Measurements from ENCODE around the gene RCL1. TPM values are rescaled to one million over a fixed set of nuclear protein-coding genes. Genes with fewer than 3 reads are reported as not detected.

The RCL1 gene
- polyA plus RNA-seq, 3 donors = 2.2 to 3.0 (median 3.0) TPM

GRCh38 chr9:4815381-4815956 lies 22.7 kb downstream of the RCL1 start:
- no peak overlapping the region for H2AFZ ChIP-seq (ENCODE audit: insufficient read depth, low read depth, low read length, poor library complexity, severe bottlenecking)
- H3K4me3 Mint-ChIP-seq = no peak overlapping the region

GRCh38 chr9:4820168-4820567 lies 27.4 kb downstream of the RCL1 start:
- Histone ChIP-seq H4K20me1 (ENCODE audit: insufficient read depth, low read length) (no peaks in the 10 kb centered on the region), H3K27ac (ENCODE audit: low read depth in 1 of 2, low read length in 2 of 2) (no peak overlapping the region), H3K4me3 (replicated peaks in 1 of 3; ENCODE audit: low read depth in 2 of 3, low read length in 3 of 3) (no peak overlapping the region), H3K4me1 (ENCODE audit: control insufficient read depth in 1 of 2, insufficient read depth in 2 of 2, low read length in 2 of 2) (peaks cover 2 to 10% of the 10 kb centered on the region in 2 donors), H3K4me2 (replicated peaks; ENCODE audit: extremely low read depth, low read length, poor library complexity, severe bottlenecking) (no peak overlapping the region), H2AFZ (ENCODE audit: insufficient read depth, low read depth, low read length, poor library complexity, severe bottlenecking) (no peak overlapping the region), H3K27me3 (ENCODE audit: control insufficient read depth in 2 of 2, insufficient read depth in 2 of 2, low read length in 2 of 2) (no peaks in the 10 kb centered on the region), H3K36me3 (replicated peaks in 1 of 2; ENCODE audit: control insufficient read depth in 1 of 2, insufficient read depth in 2 of 2, low read length in 2 of 2) (no peaks in the 10 kb centered on the region), H3K9me3 (replicated peaks in 1 of 2; ENCODE audit: control insufficient read depth in 1 of 2, insufficient read depth in 1 of 2, low read length in 2 of 2) (peaks cover 0 to 5% of the 10 kb centered on the region in 2 donors), H3K79me2 (ENCODE audit: insufficient read depth, low read length) (peaks cover 11% of the 10 kb centered on the region), H3K9ac (ENCODE audit: insufficient read depth, low read length, poor library complexity, severe bottlenecking) (no peak overlapping the region)
- peak overlapping the region in 1 of 7 donors; percentile 77 for H3K27ac Mint-ChIP-seq
- no peak for TF ChIP-seq CTCF (IDR thresholded peaks at IDR 0.05)
- peaks cover 2 to 6% (median 3%) of the 10 kb centered on the region in 7 donors for H3K9me3 Mint-ChIP-seq
- H3K27me3 Mint-ChIP-seq (ENCODE audit: low read depth in 3 of 3) = no peaks in the 10 kb centered on the region
- no peak for DNase-seq
- H3K36me3 Mint-ChIP-seq = peaks cover 2 to 6% of the 10 kb centered on the region in 2 donors
- peaks cover 21% of the 10 kb centered on the region for H3K4me1 Mint-ChIP-seq
- 92% methylated on average over 3 of the region's 6 CpGs for WGBS (ENCODE audit: insufficient coverage)
- intact Hi-C loops (cut with micrococcal nuclease) = no loop called here
- H3K4me3 Mint-ChIP-seq = no peak overlapping the region

More at GRCh38 chr9:4815381-4815956, 22.7 kb downstream of the RCL1 start:
- H3K36me3 ChIP-seq (replicated peaks in 1 of 2; ENCODE audit: control insufficient read depth in 1 of 2, insufficient read depth in 2 of 2, low read length in 2 of 2) = no peaks in the 10 kb centered on the region
- H3K4me1 Mint-ChIP-seq = peaks cover 25% of the 10 kb centered on the region
- no peaks in the 10 kb centered on the region for H4K20me1 ChIP-seq (ENCODE audit: insufficient read depth, low read length)
- H3K4me2 ChIP-seq (replicated peaks; ENCODE audit: extremely low read depth, low read length, poor library complexity, severe bottlenecking) = no peak overlapping the region
- H3K27me3 Mint-ChIP-seq (ENCODE audit: low read depth in 3 of 3) = no peaks in the 10 kb centered on the region
- peak overlapping the region in 1 of 7 donors; percentile 40 for H3K27ac Mint-ChIP-seq
- H3K4me1 ChIP-seq (ENCODE audit: control insufficient read depth in 1 of 2, insufficient read depth in 2 of 2, low read length in 2 of 2) = peaks cover 0 to 16% of the 10 kb centered on the region in 2 donors
- H3K36me3 Mint-ChIP-seq = peaks cover 4 to 8% of the 10 kb centered on the region in 2 donors
- H3K27ac ChIP-seq (ENCODE audit: low read depth in 1 of 2, low read length in 2 of 2) = no peak overlapping the region
- no peaks in the 10 kb centered on the region for H3K27me3 ChIP-seq (ENCODE audit: control insufficient read depth in 2 of 2, insufficient read depth in 2 of 2, low read length in 2 of 2)
- no peak for DNase-seq
- TF ChIP-seq CTCF (IDR thresholded peaks at IDR 0.05) = no peak
- no peak overlapping the region for H3K9ac ChIP-seq (ENCODE audit: insufficient read depth, low read length, poor library complexity, severe bottlenecking)
- no peak overlapping the region for H3K4me3 ChIP-seq (replicated peaks in 1 of 3; ENCODE audit: low read depth in 2 of 3, low read length in 3 of 3)
- peaks cover 8 to 24% (median 18%) of the 10 kb centered on the region in 7 donors for H3K9me3 Mint-ChIP-seq
- H3K9me3 ChIP-seq (replicated peaks in 1 of 2; ENCODE audit: control insufficient read depth in 1 of 2, insufficient read depth in 1 of 2, low read length in 2 of 2) = peaks cover 0 to 11% of the 10 kb centered on the region in 2 donors
- 100% methylated on average over 4 of the region's 7 CpGs for WGBS (ENCODE audit: insufficient coverage)
- H3K79me2 ChIP-seq (ENCODE audit: insufficient read depth, low read length) = peaks cover 11% of the 10 kb centered on the region
- intact Hi-C loops (cut with micrococcal nuclease) = no loop called here
